Measurements from ENCODE around the gene UBE2U.

- TF ChIP-seq SP1 (IDR thresholded peaks at IDR 0.05; ENCODE audit: low read depth) (no peak), CTCF (IDR thresholded peaks at IDR 0.05 in 2 of 3, conservative IDR thresholded peaks at IDR 0.05 in 1 of 3; ENCODE audit: borderline replicate concordance in 1 of 3, insufficient read depth in 1 of 3, low read depth in 2 of 3, low read length in 2 of 3) (no peak), RAD21 (IDR thresholded peaks at IDR 0.05; ENCODE audit: low read depth) (no peak), POLR2AphosphoS5 (IDR thresholded peaks at IDR 0.05; ENCODE audit: low read depth, low read length) (no peak), EZH2 (IDR thresholded peaks at IDR 0.05) (no peak), ZNF274 (IDR thresholded peaks at IDR 0.05; ENCODE audit: low read depth, low read length) (no peak), EGR1 (IDR thresholded peaks at IDR 0.05; ENCODE audit: low read depth) (no peak), ATF3 (IDR thresholded peaks at IDR 0.05) (no peak), POLR2A (IDR thresholded peaks at IDR 0.05; ENCODE audit: borderline replicate concordance, extremely low read depth, insufficient read depth, insufficient read length) (no peak), CEBPB (IDR thresholded peaks at IDR 0.05; ENCODE audit: low read depth) (no peak), SRF (IDR thresholded peaks at IDR 0.05; ENCODE audit: low read depth) (no peak)
Observed at GRCh38 chr1:64304823-64305222, 101.4 kb downstream of the UBE2U start.
